Measurements from ENCODE around the gene YTHDC1. TPM values are rescaled to one million over a fixed set of nuclear protein-coding genes. Genes with fewer than 3 reads are reported as not detected.
A peak's percentile ranks its signal among the peaks of the same experiment; 100 is the strongest.

Gene YTHDC1
- polyA plus RNA-seq, 1 of the 3 experiments (the other 2 are of a cell fraction): 31.3 TPM

GRCh38 chr4:68271851-68272357, 78.0 kb downstream of the YTHDC1 start:
- no peaks in the 10 kb centered on the region; the same call in 1 of the 2 replicates for H3K27me3 ChIP-seq (ENCODE audit: insufficient read depth)
- H3K36me3 ChIP-seq (replicated peaks in 1 of 2; ENCODE audit: control insufficient read depth in 1 of 2, insufficient read depth in 2 of 2, low read length in 1 of 2): no peaks in the 10 kb centered on the region
- CTCF ChIA-PET: interaction anchor here (0.5 to 2.5 kb wide), 37 partner anchors 8 to 227 kb away, joined by 3 to 90 read pairs (median 5); no protein-coding TSS in a partner anchor
- H3K79me2 ChIP-seq (ENCODE audit: insufficient read depth): no peaks in the 10 kb centered on the region
- peak overlapping the region; percentile 65 for H3K4me2 ChIP-seq
- H4K20me1 ChIP-seq (ENCODE audit: insufficient read depth): no peaks in the 10 kb centered on the region
- TF ChIP-seq GATA2 (CRISPR knock-in tag; IDR thresholded peaks at IDR 0.05) (no peak), SMC3 (IDR thresholded peaks at IDR 0.05; ENCODE audit: low read depth, low read length) (peak; percentile 48), RAD21 (IDR thresholded peaks at IDR 0.05; ENCODE audit: low read length) (peak; percentile 79), FOSL2 (IDR thresholded peaks at IDR 0.05; ENCODE audit: borderline replicate concordance, low read depth) (no peak), TCF12 (IDR thresholded peaks at IDR 0.05) (no peak), EZH2phosphoT487 (IDR thresholded peaks at IDR 0.05; ENCODE audit: borderline replicate concordance, low read depth) (no peak), YY1 (IDR thresholded peaks at IDR 0.05; ENCODE audit: low read depth) (no peak), CTCF (IDR thresholded peaks at IDR 0.05) (peak; percentile 76), FOXM1 (IDR thresholded peaks at IDR 0.05; ENCODE audit: low read depth) (no peak), TEAD4 (IDR thresholded peaks at IDR 0.05; ENCODE audit: borderline replicate concordance, insufficient read depth) (no peak), MEF2A (IDR thresholded peaks at IDR 0.05; ENCODE audit: borderline replicate concordance, low read depth) (no peak), NFIC (IDR thresholded peaks at IDR 0.05; ENCODE audit: borderline replicate concordance) (no peak), MXI1 (IDR thresholded peaks at IDR 0.05; ENCODE audit: low read depth, low read length) (no peak), IRF3 (IDR thresholded peaks at IDR 0.05; ENCODE audit: low read depth, low read length) (no peak), SIN3A (IDR thresholded peaks at IDR 0.05; ENCODE audit: borderline replicate concordance, low read depth, low read length) (no peak), EP300 (IDR thresholded peaks at IDR 0.05; ENCODE audit: borderline replicate concordance in 1 of 2, low read depth in 1 of 2, low read length in 1 of 2) (no peak), ELF1 (IDR thresholded peaks at IDR 0.05) (no peak), MAX (IDR thresholded peaks at IDR 0.05; ENCODE audit: low read depth) (no peak), POLR2AphosphoS5 (IDR thresholded peaks at IDR 0.05; ENCODE audit: low read depth, low read length) (no peak)
- TF ChIP-seq, protein P1, sequence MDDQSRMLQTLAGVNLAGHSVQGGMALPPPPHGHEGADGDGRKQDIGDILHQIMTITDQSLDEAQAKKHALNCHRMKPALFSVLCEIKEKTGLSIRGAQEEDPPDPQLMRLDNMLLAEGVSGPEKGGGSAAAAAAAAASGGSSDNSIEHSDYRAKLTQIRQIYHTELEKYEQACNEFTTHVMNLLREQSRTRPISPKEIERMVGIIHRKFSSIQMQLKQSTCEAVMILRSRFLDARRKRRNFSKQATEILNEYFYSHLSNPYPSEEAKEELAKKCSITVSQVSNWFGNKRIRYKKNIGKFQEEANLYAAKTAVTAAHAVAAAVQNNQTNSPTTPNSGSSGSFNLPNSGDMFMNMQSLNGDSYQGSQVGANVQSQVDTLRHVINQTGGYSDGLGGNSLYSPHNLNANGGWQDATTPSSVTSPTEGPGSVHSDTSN (IDR thresholded peaks at IDR 0.05): no peak
- H3K27ac ChIP-seq (ENCODE audit: low read depth in 2 of 2, low read length in 1 of 2): no peak overlapping the region
- no peaks in the 10 kb centered on the region for H3F3A ChIP-seq (replicated peaks; ENCODE audit: insufficient read depth)
- no peak overlapping the region for H3K9ac ChIP-seq
- peak overlapping the region in 1 of 2 experiments; percentile 36; a peak in 1 of 4 replicates for H3K4me3 ChIP-seq (ENCODE audit: low read depth in 2 of 2, low read length in 1 of 2)
- no peaks in the 10 kb centered on the region for H3K4me1 ChIP-seq (ENCODE audit: control insufficient read depth in 1 of 2, insufficient read depth in 2 of 2, low read depth in 1 of 2, low read length in 1 of 2)
- H3K9me2 ChIP-seq: no peaks in the 10 kb centered on the region
- H3K9me3 ChIP-seq: no peaks in the 10 kb centered on the region
- peak; percentile 46 for DNase-seq
- POLR2A ChIA-PET: interaction anchor here (0.7 kb wide), 1 partner anchor 107 kb away, joined by 3 read pairs; no protein-coding TSS in a partner anchor
- 0 out of 2 replicates have a peak overlapping the region, but pooled peaks have one; percentile 39 for H2AFZ ChIP-seq (ENCODE audit: low read depth)
- 10% methylated on average over 11 of the region's 11 CpGs for WGBS (ENCODE audit: low lambda C conversion rate)

All from SK-N-SH (cell line).